ENCODE data around the gene SCO1.

GRCh38 chr17:10735251-10735650, 37.9 kb upstream of the SCO1 start:
- TF ChIP-seq, protein P1, sequence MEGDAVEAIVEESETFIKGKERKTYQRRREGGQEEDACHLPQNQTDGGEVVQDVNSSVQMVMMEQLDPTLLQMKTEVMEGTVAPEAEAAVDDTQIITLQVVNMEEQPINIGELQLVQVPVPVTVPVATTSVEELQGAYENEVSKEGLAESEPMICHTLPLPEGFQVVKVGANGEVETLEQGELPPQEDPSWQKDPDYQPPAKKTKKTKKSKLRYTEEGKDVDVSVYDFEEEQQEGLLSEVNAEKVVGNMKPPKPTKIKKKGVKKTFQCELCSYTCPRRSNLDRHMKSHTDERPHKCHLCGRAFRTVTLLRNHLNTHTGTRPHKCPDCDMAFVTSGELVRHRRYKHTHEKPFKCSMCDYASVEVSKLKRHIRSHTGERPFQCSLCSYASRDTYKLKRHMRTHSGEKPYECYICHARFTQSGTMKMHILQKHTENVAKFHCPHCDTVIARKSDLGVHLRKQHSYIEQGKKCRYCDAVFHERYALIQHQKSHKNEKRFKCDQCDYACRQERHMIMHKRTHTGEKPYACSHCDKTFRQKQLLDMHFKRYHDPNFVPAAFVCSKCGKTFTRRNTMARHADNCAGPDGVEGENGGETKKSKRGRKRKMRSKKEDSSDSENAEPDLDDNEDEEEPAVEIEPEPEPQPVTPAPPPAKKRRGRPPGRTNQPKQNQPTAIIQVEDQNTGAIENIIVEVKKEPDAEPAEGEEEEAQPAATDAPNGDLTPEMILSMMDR (IDR thresholded peaks at IDR 0.05): no peak
- no peak for TF ChIP-seq EZH2 (IDR thresholded peaks at IDR 0.05; ENCODE audit: borderline replicate concordance, insufficient read depth, low read depth, low read length, poor library complexity, severe bottlenecking)

Measured in B cell (primary cell).